ENCODE data around the gene PPP1R9A. TPM values are rescaled to one million over a fixed set of nuclear protein-coding genes. Genes with fewer than 3 reads are reported as not detected.

The PPP1R9A gene
- total and polyA plus RNA-seq, 10 of the 15 experiments (the other 5 are each of a cell fraction or from before 2014, with no cell fraction given) = 0.04 to 0.12 TPM; not detected in 8

GRCh38 chr7:95338832-95339231, 431.4 kb downstream of the PPP1R9A start (continued):
- TF ChIP-seq PAX8 (IDR thresholded peaks at IDR 0.05) (no peak), TCF12 (IDR thresholded peaks at IDR 0.05; ENCODE audit: low read depth, low read length) (no peak), ZZZ3 (IDR thresholded peaks at IDR 0.05; ENCODE audit: control insufficient read depth, insufficient read length, low read depth) (no peak), RB1 (IDR thresholded peaks at IDR 0.05; ENCODE audit: borderline replicate concordance) (no peak)

- intact Hi-C loops (cut with micrococcal nuclease; ENCODE audit: unreplicated experiment) = no loop called here
- H3K36me3 ChIP-seq (ENCODE audit: control insufficient read depth in 2 of 2, insufficient read depth in 2 of 2, low read length in 1 of 2) = no peaks in the 10 kb centered on the region; a peak in 1 of 4 replicates
- H2AFZ ChIP-seq (ENCODE audit: control insufficient read depth, low read depth, low read length) = no peak overlapping the region
- RAD21 ChIA-PET (ENCODE audit: unreplicated experiment) = no interaction called here
- H4K20me1 ChIP-seq (ENCODE audit: control insufficient read depth, insufficient read depth) = no peaks in the 10 kb centered on the region
- H3K9ac ChIP-seq (ENCODE audit: control insufficient read depth, insufficient read depth, low read length) = no peak overlapping the region
- H3K9me3 ChIP-seq (replicated peaks; ENCODE audit: control insufficient read depth, insufficient read depth, low read length) = no peaks in the 10 kb centered on the region
- ATAC-seq (no peak; the same call in 2 of the 3 replicates), DNase-seq (ENCODE audit: low read depth, low spot score) (no peak), FAIRE-seq (no peak)
- SMC1A ChIA-PET (ENCODE audit: uncharacterized antibody, unreplicated experiment) = no interaction called here
- 25% methylated on average over 2 of the region's 2 CpGs for WGBS (ENCODE audit: insufficient coverage, insufficient replicate concordance, low lambda C conversion rate, missing lambda C conversion rate)
- no TSS peak for BruUV-seq (replicated peaks)
- H3K79me2 ChIP-seq (ENCODE audit: control insufficient read depth, insufficient read depth, low read length) = no peaks in the 10 kb centered on the region
- in situ Hi-C loops (cut with MboI) = no loop called here
- no peaks in the 10 kb centered on the region for H3K4me1 ChIP-seq (ENCODE audit: control insufficient read depth, insufficient read depth, low read length)
- H3K27ac ChIP-seq (ENCODE audit: control insufficient read depth, insufficient read depth) = no peak overlapping the region
- POLR2A ChIA-PET = no interaction called here
- CTCF ChIA-PET = no interaction called here
- no peak for TF ChIP-seq SKIL (IDR thresholded peaks at IDR 0.05; ENCODE audit: low read depth, poor library complexity, severe bottlenecking)
- TF ChIP-seq BRCA1 (IDR thresholded peaks at IDR 0.05; ENCODE audit: low read depth, low read length) = no peak
- TF ChIP-seq ZNF622 (IDR thresholded peaks at IDR 0.05) = no peak
- TF ChIP-seq ETV6 (conservative IDR thresholded peaks at IDR 0.05 in 1 of 2, IDR thresholded peaks at IDR 0.05 in 1 of 2; ENCODE audit: borderline replicate concordance in 1 of 2, low read depth in 1 of 2) = no peak
- TF ChIP-seq SMAD5 (IDR thresholded peaks at IDR 0.05; ENCODE audit: low read depth) = no peak
- TF ChIP-seq NR2C2 (IDR thresholded peaks at IDR 0.05; ENCODE audit: borderline replicate concordance, control insufficient read depth, insufficient read length, low read depth) = no peak
- TF ChIP-seq ASH2L (IDR thresholded peaks at IDR 0.05; ENCODE audit: borderline replicate concordance, low read depth) = no peak
- no peak for TF ChIP-seq TARDBP (IDR thresholded peaks at IDR 0.05; ENCODE audit: borderline replicate concordance)
- no peak for TF ChIP-seq SREBF1 (IDR thresholded peaks at IDR 0.05; ENCODE audit: low read length)
- no peak overlapping the region for H3K4me3 ChIP-seq
- H3K4me2 ChIP-seq (ENCODE audit: control insufficient read depth, insufficient read depth) = no peak overlapping the region
- H3K27me3 ChIP-seq (replicated peaks in 1 of 2; ENCODE audit: control insufficient read depth in 2 of 2, insufficient read depth in 2 of 2, low read length in 1 of 2) = no peaks in the 10 kb centered on the region; a peak in 2 of 4 replicates
Observed at GRCh38 chr7:95340491-95340890, 433.1 kb downstream of the PPP1R9A start.

All from GM12878 (cell line).